RKO (cell line): ENCODE data around the gene AIFM3.

ENCODE experiments used
- DNase-seq: peaks from one replicate; pipeline ENCODE4 v3.0.0-alpha.2; 2016; ENCODE audit warnings: low spot score

AIFM3 gene

DNA sequence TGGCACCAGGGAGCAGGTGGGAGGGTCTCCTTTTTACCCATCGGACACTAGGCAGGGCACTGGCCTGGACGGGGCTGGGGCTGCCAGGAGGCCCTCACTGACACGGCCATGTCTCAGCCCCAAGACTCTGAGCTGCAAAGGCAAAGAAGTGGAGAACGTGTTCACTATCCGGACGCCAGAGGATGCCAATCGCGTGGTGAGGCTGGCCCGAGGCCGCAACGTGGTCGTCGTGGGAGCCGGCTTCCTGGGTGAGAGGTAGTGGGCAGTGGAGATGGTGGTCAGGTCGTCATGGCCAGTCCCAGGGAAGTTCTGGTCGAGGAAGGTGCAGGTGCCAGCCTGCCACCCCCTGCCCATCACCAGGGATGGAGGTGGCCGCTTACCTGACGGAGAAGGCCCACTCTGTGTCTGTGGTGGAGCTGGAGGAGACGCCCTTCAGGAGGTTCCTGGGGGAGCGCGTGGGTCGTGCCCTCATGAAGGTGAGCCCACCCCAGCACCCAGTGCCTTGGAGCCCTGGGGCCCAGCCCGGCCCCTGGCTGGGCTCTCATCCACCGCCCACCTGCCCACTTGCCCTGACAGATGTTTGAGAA is 9.3 kb downstream of the AIFM3 start:
- DNase-seq, result no peak

GRCh38 chr22:20977019-20977418 is 10.0 kb downstream of the AIFM3 start:
- no peak for DNase-seq

DNA sequence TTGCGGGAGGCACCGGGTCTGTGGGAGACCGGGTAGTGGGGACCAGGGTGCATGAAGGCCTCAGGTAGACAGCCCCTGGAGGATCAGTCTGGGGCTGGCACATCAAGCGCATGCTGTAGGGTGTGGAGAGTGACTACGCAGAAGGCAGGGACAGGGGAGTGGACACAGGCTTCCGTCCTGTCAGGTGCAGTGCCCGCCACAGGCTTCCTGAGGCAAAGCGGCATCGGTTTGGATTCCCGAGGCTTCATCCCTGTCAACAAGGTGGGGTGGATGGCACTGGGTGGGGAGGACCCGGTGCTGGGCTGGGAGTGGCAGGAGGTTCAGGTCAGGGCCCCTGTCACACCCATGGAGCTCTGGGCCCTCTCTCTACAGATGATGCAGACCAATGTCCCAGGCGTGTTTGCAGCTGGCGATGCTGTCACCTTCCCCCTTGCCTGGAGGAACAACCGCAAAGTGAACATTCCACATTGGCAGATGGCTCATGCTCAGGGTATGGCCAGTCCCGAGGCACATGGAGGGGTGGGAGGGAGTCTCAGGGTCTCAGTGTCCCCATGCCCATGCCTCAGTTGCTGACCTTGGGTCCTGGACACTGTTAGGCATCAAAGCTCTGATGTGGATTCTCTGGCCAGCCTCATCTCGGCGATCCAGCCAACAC is 10.6 kb downstream of the AIFM3 start:
- DNase-seq, result no peak

GRCh38 chr22:20978419-20978818 is 11.4 kb downstream of the AIFM3 start:
- no peak for DNase-seq

GRCh38 chr22:20979243-20979809 is 12.3 kb downstream of the AIFM3 start:
- DNase-seq, result no peak

DNA sequence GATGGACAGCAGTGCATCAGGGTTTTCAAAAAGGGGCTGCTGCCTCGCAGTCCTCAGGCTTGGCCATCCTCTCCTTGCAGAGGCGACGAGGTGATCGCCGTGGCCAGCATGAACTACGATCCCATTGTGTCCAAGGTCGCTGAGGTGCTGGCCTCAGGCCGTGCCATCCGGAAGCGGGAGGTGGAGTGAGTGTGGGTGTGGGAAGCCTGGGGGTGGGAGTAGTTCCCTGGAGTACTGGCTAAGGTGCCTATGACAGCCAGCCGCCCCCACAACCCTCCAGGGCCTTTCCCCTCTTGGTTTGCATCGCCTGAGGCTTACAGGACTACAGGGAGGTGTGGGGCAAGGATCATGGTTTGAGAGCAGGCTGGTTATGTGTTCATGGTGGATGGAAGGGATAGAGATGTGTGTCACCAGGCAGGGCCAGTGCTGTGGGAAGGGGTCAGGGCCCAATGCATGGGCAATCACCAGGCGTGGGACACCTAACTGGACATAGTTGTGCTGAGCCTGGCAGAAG is 12.9 kb downstream of the AIFM3 start:
- no peak for DNase-seq

DNA sequence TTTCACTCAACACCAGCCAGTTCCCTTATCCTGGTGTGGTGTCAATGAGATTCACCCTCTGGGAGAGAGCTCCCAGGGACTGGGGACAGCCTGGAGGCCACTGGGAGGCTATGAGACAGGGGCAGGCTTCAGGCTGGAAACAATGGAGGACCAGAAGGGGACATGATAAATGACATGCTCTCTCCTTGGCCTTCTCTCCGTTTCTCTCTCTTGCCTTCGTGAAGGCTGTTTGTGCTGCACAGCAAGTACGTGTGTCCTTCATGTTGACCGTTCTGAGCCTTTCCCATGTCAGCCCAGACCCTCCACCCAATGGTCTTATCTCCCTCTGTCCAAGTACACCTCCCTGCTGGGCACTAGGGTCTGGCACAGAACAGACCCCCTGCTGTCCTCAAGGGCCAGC is 13.5 kb downstream of the AIFM3 start:
- DNase-seq, result no peak

DNA sequence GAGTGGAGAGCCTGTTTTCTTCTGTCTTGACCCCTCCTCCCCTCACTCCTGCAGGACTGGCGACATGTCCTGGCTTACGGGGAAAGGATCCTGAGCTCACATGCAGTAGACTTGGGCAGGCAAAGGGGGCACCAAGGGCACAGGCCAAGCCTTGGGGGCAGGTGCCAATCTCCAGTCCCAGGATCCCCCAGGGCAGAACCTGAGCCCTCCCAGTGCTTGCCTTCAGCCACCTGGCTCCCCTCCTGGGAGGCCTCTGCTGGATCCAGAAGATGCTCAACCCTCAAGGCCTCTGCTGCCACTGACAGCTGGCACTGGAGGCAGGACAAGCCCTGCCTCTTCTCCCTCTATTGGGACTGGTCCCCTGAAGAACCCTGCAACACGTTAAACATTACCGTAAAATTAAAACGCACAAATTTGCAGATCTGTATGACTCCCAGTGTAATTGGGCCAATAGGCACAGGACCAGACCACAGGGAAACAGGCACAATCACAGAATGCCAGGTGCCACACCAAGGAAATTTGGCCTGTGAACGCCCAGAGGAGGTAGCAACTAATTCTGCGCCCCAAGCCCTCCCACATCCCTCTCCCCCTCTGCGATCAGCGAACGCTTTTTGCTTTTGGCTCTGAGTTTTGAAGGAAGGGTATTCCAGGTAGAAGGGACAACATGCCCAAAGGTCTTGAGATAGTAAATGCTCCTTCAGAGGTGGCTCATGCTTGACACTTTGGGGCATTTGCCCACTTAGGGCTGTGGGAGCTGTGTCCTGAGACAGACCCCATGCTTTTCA is 14.1 kb downstream of the AIFM3 start:
- DNase-seq, result no peak

DNA sequence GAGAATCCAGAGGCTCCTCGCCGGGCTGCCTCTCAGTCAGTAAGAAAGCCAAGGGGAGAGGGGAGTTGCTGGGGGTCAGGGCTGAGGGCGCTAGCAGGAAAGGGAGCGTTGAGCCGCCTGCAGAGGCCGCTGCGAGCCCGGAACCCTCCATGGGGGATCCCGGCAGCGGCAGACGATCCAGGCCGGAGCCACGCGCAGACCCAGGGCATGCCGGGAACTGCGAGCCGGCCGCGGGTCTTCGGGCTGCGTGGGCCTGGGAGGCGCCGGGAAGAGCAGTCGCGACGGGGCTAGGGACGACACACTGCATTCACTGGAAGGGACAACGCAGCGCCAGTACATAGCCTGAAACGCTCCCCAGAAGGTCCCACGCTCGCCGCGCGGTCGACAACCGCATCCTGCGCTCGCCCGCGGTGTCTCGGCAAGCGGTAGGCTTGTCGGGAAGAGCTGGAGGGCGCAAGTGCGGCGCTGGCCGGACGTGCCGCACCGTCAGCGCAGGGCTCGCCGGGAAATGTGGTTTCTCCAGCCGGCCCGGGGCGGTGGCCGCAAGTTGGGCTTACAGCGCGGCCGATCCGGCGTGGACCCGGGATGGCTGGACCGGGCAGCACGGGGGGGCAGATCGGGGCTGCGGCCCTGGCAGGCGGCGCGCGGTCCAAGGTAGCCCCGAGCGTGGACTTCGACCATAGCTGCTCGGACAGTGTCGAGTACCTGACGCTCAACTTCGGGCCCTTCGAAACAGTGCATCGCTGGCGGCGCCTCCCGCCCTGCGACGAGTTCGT is 14.9 kb downstream of the AIFM3 start, which contains the start of gene LZTR1:
LZTR1 (plus strand) TSS at position 511 of the 776 bp plus-strand sequence; CDS start at position 586, 75 bp downstream.
- DNase-seq, result peak; percentile 84

DNA sequence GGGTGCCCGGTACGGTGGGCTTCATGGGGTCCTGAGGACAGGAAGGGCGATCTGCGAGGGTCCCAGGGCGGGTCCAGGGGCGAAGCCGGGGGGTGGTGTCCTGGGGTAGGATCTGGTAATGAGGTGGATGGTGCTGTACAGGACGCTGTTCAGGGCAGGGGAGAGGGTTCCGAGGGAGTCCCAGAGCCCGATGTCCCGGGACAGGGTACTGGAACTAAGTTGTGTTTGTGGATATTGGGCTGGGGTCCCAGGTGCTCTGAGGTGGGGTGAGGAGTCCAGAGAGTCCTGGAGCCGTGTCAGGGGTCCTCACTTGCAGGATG is 15.5 kb downstream of the AIFM3 start:
- no peak for DNase-seq

GRCh38 chr22:20983081-20983771 is 16.2 kb downstream of the AIFM3 start:
- no peak for DNase-seq

- DNase-seq, result no peak
These were observed 18.7 kb downstream of the AIFM3 start for GRCh38 chr22:20985720-20986119.

DNA sequence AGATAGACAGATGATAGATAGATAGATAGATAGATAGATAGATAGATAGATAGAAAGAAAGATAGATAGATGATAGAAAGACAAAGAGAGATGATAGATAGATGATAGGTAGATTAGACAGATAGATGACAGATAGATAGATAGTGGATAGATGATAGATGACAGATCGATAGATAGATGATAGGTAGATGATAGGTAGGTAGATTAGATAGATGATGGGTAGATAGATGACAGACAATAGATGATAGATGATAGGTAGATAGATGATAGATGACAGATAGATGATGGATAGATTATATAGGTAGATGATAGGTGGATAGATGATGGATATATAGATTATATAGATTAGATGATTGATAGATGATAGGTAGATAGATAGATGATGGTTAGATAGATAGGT is 19.3 kb downstream of the AIFM3 start:
- DNase-seq, result no peak

- no peak for DNase-seq
These were observed 20.3 kb downstream of the AIFM3 start for GRCh38 chr22:20987375-20987774.

DNA sequence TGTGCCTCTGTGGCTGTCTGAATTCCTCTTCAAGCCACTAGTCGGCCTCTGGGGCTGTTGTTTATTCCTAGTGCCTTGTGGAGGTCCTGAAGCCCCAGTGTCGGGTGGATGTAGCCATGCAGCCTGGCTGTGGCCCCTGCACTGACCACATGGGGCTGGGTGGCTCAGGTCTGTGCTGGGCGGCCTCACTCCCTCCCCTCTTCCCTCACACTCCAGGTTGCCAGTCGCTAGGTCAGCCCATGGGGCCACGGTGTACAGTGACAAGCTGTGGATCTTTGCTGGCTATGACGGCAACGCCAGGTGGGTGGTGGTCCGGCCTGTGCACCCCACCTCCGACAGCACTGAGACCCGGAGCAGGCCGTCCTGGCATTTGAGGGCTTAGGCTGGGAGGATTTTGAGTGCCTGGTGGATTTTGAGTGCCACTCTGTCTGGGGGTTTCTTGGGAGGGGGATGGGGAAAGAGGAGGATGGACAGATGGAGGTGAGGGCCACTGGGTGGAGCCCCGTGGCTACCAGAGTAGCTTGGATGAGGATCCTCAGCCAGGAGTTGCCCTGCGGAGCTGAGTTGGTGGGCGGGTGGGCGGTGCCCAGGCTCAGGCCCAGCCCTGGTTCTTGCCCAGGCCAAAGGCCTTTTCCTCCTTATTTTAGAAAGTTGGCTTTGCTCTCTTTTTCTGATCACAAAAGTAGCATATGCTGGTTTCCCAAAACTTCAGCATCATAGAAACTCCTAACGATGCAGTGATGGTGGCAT is 21.7 kb downstream of the AIFM3 start:
- DNase-seq, result no peak

DNA sequence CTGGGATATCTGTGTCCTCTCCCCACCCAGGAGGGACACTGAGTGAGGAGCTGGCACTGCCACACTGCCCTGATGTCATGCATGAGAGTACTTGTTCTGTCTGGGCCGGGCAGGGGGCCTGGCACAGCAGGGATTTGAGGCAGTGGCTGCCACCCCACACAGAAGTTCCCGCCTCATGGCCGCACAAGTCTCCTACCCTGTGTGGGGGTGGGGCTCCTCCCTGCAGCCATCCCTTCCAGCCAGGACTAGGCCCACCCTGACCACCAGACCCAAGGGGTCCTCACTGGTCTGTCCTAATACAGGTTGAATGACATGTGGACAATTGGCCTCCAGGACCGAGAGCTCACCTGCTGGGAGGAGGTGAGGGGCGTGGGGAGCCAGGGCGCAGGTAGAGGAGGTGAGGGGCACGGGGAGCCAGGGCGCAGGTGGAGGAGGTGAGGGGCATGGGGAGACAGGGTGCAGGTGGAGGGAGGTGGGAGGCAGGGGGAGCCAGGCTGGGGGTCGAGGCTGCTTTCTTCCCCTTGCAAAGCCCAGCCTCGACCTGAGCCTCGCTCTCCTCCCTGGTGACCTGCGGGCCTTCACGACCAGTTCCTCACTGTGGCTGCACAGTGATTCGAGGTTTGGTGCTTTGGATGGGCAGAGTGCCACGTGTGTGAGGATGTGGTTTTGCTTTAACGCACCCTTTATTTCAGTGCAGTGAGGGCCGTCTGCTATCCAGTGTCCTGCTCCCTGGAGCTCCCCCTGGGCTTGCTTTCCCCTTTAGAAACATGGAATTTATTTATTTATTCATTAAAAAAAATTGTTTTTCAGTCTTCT is 22.5 kb downstream of the AIFM3 start:
- DNase-seq, result no peak

- DNase-seq, result no peak
These were observed 23.4 kb downstream of the AIFM3 start for GRCh38 chr22:20990184-20991180.

GRCh38 chr22:20991252-20992055 is 24.4 kb downstream of the AIFM3 start:
- no peak for DNase-seq
